HepG2 (cell line): Measurements from ENCODE around the gene EPHX1. TPM values are rescaled to one million over a fixed set of nuclear protein-coding genes. Genes with fewer than 3 reads are reported as not detected.

Source experiments
- ATF1 ChIP-seq: IDR thresholded peaks from 2 replicates; pipeline ENCODE4 v1.6.1; 2016; ENCODE audit warnings: mild to moderate bottlenecking, control low read depth
- BRCA1 ChIP-seq: sonication (generic); formaldehyde crosslinking; IDR thresholded peaks from 2 replicates; pipeline ENCODE4 v1.4.0; 2020; ENCODE audit warnings: missing genetic modification reagents
- ELF3 ChIP-seq: IDR thresholded peaks from 2 replicates; pipeline ENCODE4 v1.6.1; 2016; ENCODE audit warnings: missing genetic modification reagents, missing compliant biosample characterization
- HNRNPK ChIP-seq: fragments of 200-400 bp; formaldehyde crosslinking; IDR thresholded peaks from 2 replicates; pipeline ENCODE4 v1.6.1; 2018; ENCODE audit warnings: low read length, low read depth, moderate library complexity, mild to moderate bottlenecking; ENCODE audit not compliant: poor library complexity, severe bottlenecking
- MIER2 ChIP-seq: IDR thresholded peaks from 2 replicates; pipeline ENCODE4 v1.6.1; 2016; ENCODE audit warnings: missing biosample characterization, missing genetic modification reagents
- MXD1 ChIP-seq: sonication (generic); formaldehyde crosslinking; IDR thresholded peaks from 2 replicates; pipeline ENCODE4 v1.4.0; 2020; ENCODE audit warnings: mild to moderate bottlenecking, missing genetic modification reagents
- SCMH1 ChIP-seq: sonication (generic); formaldehyde crosslinking; IDR thresholded peaks from 2 replicates; pipeline ENCODE4 v1.9.0; 2021; ENCODE audit warnings: missing genetic modification reagents, mild to moderate bottlenecking, borderline replicate concordance
- SIN3A ChIP-seq: IDR thresholded peaks from 2 replicates; pipeline ENCODE4 v1.6.1; 2011; ENCODE audit warnings: low read depth, mild to moderate bottlenecking, control low read depth, low read length, borderline replicate concordance
- SRSF1 ChIP-seq: fragments of 200-400 bp; formaldehyde crosslinking; optimal IDR thresholded peaks from 2 replicates; pipeline ENCODE3; 2017; ENCODE audit warnings: mild to moderate bottlenecking, low read depth, low read length, moderate library complexity
- ZNF281 ChIP-seq: sonication (generic); formaldehyde crosslinking; IDR thresholded peaks from 2 replicates; pipeline ENCODE4 v1.4.0; 2020; ENCODE audit warnings: missing genetic modification reagents, borderline replicate concordance
- ZNF382 ChIP-seq: sonication (generic); formaldehyde crosslinking; IDR thresholded peaks from 2 replicates; pipeline ENCODE4 v1.5.0; 2020; ENCODE audit warnings: missing genetic modification reagents, mild to moderate bottlenecking, borderline replicate concordance
- polyA plus RNA-seq, 8 experiments: library from polyadenylated mRNA; depleted of rRNA in 3 of 8; stranded (reverse) in 7 of 8; unstranded in 1 of 8; fragments of >200 nt; fragmentation: Illumina TruSeq in 4 of 8; extraction: Trizol in 4 of 8; gene quantifications; 2 replicates each; pipeline versions ENCODE4 v1.2.1 to v1.2.3, GENCODE V29; 2011 to 2016; ENCODE audit warnings: low read depth in 4 of 8, missing spikeins in 1 of 8, mixed read lengths in 1 of 8; ENCODE audit not compliant: insufficient read depth in 1 of 8
- total RNA-seq, 5 experiments: library from RNA; depleted of rRNA; stranded (reverse); fragments of >200 nt; fragmentation: Illumina TruSeq; extraction: Trizol; gene quantifications; 2 replicates each; pipeline ENCODE4 v1.2.3, GENCODE V29; 2016; ENCODE audit warnings: low read depth in 1 of 5

The EPHX1 gene
- total and polyA plus RNA-seq, 2 of the 13 experiments (the other 11 are each of a cell fraction or from before 2014, with no cell fraction given), result 27.7 to 36.5 TPM

GRCh38 chr1:225770561-225771248 lies 39.2 kb upstream of the EPHX1 start (continued):
- no peak for TF ChIP-seq ZNF281 (CRISPR knock-in tag)
- no peak for TF ChIP-seq ATF1 (CRISPR knock-in tag)
- TF ChIP-seq ZNF382, result no peak
- TF ChIP-seq SCMH1 (CRISPR knock-in tag), result no peak
- peak; percentile 37 for TF ChIP-seq HNRNPK
- TF ChIP-seq MXD1, result no peak
- no peak for TF ChIP-seq MIER2 (CRISPR knock-in tag)
- TF ChIP-seq SIN3A, result no peak
- no peak for TF ChIP-seq SRSF1
- no peak for TF ChIP-seq BRCA1 (CRISPR knock-in tag)
- TF ChIP-seq ELF3, result 0 out of 2 replicates have a peak, but pooled peaks have one; percentile 20
